ENCODE measurements around the gene NUF2.
"Not testable (repeated sequence)": the region's sequence is repeated elsewhere in the genome, so short reads cannot be mapped to it uniquely, and the experiment has no call there.

Gene NUF2

DNA sequence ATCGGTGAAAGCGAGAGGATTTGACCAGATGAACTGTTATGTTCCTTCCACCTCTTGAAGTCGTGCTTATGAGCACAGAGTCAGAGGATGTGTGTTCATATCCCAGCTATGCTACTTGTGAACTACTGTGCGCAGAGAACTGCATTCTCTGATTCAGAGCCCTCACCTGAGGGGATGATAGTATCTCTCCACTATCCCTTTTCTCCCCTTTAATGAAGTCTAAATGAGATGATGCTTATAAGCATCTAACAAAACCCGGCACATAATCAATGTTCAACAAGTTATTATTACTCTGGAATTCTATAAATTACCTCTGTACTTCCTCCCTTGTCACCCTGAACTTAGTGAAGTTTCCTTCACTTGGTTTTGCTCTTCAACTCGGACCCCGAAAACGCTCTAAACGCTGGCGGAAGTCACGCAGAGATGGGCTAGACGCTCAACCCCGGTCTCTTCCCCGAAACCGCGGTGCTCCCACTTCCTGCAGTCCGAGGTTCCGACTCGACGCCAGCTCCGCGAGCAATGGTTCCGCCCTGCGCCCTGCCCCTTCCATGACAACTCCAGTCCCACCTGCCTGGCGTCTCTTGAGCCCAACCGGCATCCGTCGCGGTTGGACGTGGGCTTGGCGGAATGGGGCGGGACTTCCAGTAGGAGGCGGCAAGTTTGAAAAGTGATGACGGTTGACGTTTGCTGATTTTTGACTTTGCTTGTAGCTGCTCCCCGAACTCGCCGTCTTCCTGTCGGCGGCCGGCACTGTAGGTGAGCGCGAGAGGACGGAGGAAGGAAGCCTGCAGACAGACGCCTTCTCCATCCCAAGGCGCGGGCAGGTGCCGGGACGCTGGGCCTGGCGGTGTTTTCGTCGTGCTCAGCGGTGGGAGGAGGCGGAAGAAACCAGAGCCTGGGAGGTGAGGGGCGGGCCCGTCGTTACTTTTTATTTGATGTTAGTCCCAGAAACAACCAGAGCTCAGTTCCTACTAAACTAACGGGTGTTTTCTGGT is at the start of gene NUF2:
Gene NUF2 (plus strand): TSS at position 644 of the 995 bp plus-strand sequence. CDS start 4,098 bp downstream, outside the sequence.
- TF ChIP-seq, protein P1, sequence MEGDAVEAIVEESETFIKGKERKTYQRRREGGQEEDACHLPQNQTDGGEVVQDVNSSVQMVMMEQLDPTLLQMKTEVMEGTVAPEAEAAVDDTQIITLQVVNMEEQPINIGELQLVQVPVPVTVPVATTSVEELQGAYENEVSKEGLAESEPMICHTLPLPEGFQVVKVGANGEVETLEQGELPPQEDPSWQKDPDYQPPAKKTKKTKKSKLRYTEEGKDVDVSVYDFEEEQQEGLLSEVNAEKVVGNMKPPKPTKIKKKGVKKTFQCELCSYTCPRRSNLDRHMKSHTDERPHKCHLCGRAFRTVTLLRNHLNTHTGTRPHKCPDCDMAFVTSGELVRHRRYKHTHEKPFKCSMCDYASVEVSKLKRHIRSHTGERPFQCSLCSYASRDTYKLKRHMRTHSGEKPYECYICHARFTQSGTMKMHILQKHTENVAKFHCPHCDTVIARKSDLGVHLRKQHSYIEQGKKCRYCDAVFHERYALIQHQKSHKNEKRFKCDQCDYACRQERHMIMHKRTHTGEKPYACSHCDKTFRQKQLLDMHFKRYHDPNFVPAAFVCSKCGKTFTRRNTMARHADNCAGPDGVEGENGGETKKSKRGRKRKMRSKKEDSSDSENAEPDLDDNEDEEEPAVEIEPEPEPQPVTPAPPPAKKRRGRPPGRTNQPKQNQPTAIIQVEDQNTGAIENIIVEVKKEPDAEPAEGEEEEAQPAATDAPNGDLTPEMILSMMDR (conservative IDR thresholded peaks at IDR 0.05; ENCODE audit: control insufficient read depth, insufficient read depth, low read depth, low read length) = no peak
- DNase-seq (ENCODE audit: low read depth) = peak; percentile 99
- peak within 1 kb of the TSS; percentile 85 for H3K4me3 ChIP-seq (ENCODE audit: control insufficient read depth, low read depth, low read length)

DNA sequence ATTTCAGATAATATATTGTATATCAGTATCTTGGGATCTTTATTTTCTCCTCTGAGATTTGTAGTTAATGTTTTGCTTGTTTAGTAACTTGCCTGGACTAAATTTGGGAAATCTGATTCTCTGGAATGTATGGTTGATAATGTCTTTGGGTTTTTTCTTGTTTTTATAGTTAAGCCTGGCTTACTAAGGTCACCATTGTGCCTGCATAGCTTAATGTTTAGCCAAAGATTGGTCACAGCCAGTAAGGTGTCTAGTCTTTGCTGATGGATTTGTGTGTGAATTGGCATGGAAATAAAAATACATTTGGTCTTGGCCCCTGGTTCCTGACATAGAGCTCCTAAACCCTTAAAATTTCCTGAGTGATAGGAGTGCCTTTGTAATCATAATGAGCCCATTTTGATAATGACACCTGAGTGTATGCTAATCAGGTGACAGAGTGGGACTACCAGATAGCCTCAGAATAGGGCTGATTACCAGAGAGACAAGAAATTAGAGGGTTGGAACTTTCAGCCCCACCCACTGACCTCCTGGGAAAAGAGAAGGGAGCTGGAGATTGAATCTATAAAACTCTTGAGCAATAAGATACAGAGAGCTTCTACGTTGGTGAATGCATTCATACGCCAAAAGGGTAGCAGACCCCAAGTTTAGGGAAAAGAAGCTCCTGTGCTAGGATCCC is 47.9 kb upstream of the NUF2 start:
- no peak for DNase-seq (ENCODE audit: low read depth)
- TF ChIP-seq, protein P1 (conservative IDR thresholded peaks at IDR 0.05; ENCODE audit: control insufficient read depth, insufficient read depth, low read depth, low read length) = no peak
- no peak overlapping the region for H3K4me3 ChIP-seq (ENCODE audit: control insufficient read depth, low read depth, low read length)

DNA sequence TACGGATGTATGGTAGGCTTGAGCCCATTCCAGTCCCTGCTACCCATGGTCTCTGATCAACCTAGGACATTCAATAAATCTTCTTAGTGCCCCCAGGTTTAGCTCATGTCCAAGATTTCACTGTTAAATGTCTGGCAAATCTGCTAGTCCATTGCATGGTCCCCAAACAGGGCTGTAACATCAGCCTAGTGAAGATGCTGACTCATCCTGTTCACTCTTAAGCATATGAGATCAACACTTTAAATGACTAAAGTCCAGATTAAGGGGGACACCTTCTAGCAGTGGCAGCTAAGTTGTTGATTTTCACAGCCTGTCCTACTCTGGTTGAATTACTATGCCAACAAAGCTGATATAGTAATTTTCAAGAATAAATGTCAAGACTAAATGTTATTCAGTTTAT is 46.5 kb upstream of the NUF2 start:
- DNase-seq (ENCODE audit: low read depth) = peak; percentile 30
- TF ChIP-seq, protein P1 (conservative IDR thresholded peaks at IDR 0.05; ENCODE audit: control insufficient read depth, insufficient read depth, low read depth, low read length) = no peak
- no peak overlapping the region for H3K4me3 ChIP-seq (ENCODE audit: control insufficient read depth, low read depth, low read length)

DNA sequence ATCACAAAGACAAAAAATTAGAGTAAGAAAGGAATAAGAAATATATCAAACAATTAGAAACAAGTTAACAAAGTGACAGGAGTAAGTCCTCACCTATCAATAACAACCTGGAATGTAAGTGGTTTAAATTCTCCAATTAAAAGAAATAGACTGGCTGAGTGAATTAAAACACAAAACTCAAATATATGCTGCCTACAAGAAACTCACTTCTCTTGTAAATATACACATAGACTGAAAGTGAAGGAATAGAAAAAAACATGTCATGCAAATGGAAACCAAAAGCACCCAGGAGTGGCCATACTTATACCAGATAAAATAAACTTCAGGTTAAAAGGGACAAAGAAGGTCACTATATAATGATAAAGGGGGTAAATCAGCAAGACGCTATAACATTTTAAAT is 43.2 kb upstream of the NUF2 start:
- TF ChIP-seq, protein P1 (conservative IDR thresholded peaks at IDR 0.05; ENCODE audit: control insufficient read depth, insufficient read depth, low read depth, low read length) = no peak

DNA sequence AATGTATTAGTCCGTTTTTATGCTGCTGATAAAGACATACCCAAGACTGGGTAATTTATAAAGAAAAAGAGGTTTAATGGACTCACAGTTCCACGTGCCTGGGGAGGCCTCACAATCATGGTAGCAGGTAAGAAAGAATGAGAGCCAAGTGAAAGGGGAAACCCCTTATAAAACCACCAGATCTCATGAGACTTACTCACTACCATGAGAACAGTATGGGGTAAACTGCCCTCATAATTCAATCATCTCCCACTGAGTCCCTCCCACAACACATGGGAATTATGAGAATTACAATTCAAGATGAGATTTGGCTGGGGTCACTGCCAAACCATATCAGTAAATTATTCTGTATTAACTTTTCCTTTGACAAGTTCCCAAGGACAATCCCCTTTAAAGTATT is 36.9 kb upstream of the NUF2 start:
- peak; percentile 54 for DNase-seq (ENCODE audit: low read depth)
- not testable (repeated sequence) for H3K4me3 ChIP-seq (ENCODE audit: control insufficient read depth, low read depth, low read length)

More for the DNA sequence above, 43.2 kb upstream of the NUF2 start:
- DNase-seq (ENCODE audit: low read depth) = no peak
- no peak overlapping the region for H3K4me3 ChIP-seq (ENCODE audit: control insufficient read depth, low read depth, low read length)

DNA sequence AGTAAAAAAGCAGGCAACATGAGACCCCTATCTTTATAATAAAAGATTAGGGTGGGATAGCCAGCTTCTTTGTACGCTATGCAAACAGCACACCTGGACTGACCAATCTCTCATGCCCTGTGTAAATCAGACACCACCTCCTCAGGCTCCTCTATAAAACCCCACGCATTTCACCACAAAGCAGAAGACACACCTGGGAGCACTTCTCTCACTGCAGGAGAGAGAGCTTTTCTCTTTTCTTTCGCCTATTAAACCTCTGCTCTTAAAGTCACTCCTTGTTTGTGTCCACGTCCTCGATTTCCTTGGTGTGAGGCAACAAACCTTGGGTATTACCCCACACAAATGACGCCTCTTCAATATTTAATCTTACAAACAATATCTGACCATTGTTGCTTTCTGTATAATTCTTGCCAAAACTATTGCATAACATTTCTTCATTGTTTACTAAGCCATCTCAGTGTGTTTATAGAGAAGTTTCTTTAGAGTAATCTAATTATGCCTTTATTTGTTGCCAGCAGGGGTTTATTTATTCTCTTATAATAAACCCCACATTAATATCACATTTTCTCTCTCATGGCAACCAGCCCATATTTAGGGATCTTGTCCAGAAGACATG is 31.6 kb upstream of the NUF2 start:
- TF ChIP-seq, protein P1 (conservative IDR thresholded peaks at IDR 0.05; ENCODE audit: control insufficient read depth, insufficient read depth, low read depth, low read length) = no peak
- peak; percentile 61 for DNase-seq (ENCODE audit: low read depth)
- no peak overlapping the region for H3K4me3 ChIP-seq (ENCODE audit: control insufficient read depth, low read depth, low read length)
